SKM-1 (cell line): Measurements from ENCODE around the gene KRTAP8-1.

Experiments used
- DNase-seq: peaks from one replicate; lab custom pipeline; 2025; ENCODE audit not compliant: unreplicated experiment; lab: John Stamatoyannopoulos, UW

KRTAP8-1 gene, protein sequence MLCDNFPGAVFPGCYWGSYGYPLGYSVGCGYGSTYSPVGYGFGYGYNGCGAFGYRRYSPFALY

DNA sequence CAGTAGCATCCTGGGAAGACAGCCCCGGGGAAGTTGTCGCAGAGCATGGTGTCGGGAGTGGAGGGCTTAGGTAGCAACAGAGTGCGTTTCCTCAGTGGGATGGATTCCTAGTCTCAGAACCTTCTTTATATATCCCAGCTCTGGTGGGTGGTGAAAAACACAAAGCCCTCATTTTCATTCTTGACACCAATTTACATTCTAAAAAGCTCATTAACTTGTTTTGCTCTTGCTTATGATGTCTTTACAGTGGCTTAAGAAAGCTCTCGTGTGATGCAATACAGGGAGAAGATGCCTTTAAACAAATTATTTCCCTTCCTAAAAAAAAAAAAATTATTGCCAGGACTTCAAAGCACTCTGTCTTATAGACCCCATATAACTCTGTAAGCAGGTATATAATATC lies at the start of gene KRTAP8-1:
KRTAP8-1 (minus strand) TSS at position 101 of the 400 bp plus-strand sequence; CDS start at position 47, 54 bp downstream.
- DNase-seq: no peak

DNA sequence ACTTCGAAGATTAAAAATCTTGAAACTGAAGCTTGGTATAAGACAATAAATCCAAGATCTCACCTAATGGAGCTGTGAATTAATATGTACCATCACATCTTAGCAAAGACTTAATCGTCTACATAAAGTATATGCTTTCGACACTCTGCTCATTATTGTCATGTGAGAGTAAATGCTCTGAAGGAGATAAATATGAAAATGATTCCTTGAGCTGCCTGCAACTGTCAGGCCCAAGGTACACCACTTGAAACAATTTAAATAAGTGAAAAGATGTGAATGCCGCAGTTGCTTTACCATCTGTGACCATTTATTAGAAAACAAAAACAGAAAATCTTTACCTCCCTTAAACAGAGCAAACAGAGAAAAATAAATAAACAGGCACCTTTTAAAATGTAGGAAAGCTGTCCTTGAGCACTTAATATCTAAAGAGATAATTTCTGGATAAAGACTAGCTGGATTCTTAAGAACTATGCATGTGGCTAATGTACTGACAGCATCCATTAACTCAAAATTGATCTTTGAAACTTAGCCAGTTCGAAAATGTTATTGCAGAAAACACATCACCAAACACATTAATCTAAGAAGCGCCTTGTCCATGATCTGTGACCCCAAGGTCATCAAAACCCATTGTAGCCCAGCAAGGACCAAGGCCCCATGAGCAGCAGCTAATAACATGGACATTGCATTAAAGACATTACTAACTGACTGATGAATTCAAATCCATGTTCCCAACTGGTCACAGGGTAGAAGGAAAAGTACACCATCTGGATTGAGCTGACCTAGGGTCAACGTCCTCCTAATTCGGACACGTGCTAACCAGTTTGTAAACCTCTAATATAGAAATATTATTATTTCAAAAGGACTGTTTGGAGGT lies 34.8 kb upstream of the KRTAP8-1 start:
- DNase-seq: no peak

DNA sequence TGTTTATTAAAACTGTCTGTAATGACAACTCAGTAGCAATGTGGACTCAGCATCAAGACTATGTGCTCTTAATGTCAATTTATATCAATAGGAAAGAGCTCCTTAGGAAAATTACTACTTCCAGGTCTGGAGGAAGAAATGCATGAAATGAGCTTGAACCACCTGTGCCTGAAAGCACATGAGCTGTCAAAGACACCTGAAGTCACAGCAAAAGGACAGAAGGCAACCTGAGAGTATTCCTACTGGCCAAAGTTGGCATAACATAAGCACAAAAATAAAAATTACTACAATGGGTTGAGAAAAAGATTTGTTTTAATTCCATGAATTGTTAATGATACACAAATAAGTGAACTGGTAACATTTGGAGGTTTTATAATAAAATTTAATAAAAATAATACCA lies 29.9 kb upstream of the KRTAP8-1 start:
- DNase-seq: no peak

- peak; percentile 9 for DNase-seq
These were observed 26.2 kb upstream of the KRTAP8-1 start for GRCh38 chr21:30839304-30839703.

GRCh38 chr21:30838536-30838935 lies 25.5 kb upstream of the KRTAP8-1 start:
- DNase-seq: no peak

GRCh38 chr21:30831194-30831765 lies 18.2 kb upstream of the KRTAP8-1 start:
- DNase-seq: no peak

- DNase-seq: no peak
These were observed 16.6 kb upstream of the KRTAP8-1 start, which contains the start of gene KRTAP7-1 for GRCh38 chr21:30829659-30830058. KRTAP7-1 (minus strand) TSS chr21:30829759; CDS start chr21:30829698, 61 bp downstream.

DNA sequence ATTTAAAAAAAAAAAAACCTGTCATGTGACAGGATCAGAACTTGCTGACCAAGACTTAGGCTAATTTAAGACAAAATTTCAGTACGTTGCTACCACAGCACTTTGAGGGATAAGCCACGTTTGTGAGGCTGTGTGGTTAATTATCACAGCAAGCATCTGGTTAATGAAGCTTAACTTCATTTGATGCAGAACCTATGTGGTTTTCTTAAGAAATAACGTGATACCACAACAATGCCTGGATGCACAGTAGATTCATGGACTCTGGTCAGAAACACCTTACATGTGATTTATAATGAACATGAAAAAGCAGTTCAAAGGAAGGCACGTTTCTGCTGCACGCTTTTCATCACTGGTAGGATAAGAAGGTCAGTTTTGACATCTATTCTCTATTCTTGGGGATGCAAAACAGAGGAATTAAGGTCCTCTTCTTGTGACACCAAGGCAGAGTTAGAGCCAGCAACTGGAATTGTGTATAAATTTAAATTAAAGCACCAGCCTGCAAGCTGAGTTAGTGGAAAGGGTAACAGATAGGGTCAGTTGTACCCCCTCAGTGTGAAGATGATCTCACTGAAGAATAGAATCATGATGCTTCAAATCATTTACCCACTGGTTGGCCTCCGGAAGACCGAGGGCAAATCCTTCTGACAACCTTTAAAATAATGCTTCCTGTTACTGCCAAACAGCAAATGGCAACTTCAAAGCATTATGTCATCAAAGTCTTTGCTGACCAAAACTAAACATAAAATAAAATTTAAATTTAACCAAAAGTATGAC lies 6.0 kb upstream of the KRTAP8-1 start:
- no peak for DNase-seq

DNA sequence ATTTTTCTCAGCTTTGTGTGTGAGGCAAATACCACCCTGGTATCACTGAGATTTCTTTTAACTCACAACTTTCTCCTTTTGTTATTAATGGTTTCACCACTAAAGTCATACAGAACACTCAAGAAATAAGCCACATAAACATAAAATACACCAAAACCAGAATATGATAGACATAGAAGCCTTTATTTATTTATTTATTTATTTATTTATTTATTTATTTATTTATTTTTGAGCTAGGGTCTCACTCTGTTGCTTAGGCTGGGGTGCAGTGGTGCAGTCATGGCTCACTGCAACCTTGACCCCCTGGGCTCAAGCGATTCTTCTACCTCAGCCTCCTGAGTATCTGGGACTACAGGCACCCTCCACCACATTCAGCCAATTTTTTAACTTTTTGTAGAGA lies 12.5 kb downstream of the KRTAP8-1 start:
- DNase-seq: no peak

DNA sequence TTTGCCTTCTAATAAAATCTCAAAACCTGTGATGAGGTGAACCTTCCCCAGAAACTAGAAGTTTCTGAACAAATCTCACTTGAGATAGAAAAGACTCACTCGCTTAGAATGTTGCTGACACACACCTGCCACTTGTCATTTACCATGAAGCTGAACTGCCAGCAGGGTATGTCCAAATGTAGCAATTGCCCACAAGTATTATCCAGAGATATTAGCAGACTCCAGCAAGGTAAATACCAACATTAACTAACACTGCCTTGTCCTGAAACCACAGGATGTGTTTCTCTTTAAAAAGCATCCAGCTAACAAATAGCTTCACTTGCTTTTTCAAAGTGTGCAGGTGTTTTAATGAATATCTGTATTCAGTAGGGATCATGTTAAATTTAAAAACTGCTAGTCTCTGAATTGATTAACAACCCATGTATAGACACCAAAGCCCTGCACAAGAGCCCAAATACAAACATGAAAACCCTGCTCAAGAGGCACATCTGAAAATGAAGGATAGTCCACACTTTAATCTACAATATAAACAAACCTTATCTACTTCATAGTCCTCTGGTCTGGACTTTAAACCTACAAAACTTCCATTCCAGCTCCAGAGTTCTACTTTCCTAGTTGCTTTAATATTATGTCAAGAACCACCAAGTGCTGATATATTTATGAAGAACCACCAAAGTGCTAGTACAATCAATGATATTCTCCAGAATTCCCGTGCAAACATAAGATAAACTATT lies 19.3 kb downstream of the KRTAP8-1 start:
- DNase-seq: no peak

DNA sequence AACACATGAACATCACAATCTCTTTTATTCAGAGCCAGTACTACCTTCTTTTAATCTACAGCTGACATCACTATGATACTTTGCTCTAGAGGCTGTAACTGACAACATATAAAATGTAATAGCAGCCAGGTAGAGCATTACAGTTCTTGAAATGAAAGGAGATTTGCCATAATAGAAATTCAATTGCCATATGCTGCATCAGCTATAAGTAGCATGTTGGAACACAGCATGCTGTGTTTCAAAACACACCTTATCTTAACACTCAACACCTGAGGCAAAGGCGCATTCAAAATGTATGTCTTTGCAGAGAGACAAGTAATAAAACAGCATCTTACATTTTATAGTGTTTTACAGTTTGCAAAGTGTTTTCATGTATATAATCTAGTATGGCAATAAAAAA lies 33.8 kb downstream of the KRTAP8-1 start:
- DNase-seq: no peak

GRCh38 chr21:30769724-30770431 lies 43.2 kb downstream of the KRTAP8-1 start:
- no peak for DNase-seq
